PFSK-1 (cell line): Measurements from ENCODE around the gene OFD1.

Source experiments
- FOXP2 ChIP-seq: optimal IDR thresholded peaks from 2 replicates; pipeline ENCODE3; 2011; ENCODE audit warnings: borderline replicate concordance, control low read depth, inconsistent platforms; ENCODE audit not compliant: insufficient read depth; ENCODE audit errors: extremely low read length, extremely low read depth
- POLR2AphosphoS5 ChIP-seq: IDR thresholded peaks from 2 replicates; pipeline ENCODE4 v1.6.1; 2012; ENCODE audit warnings: low read depth, mild to moderate bottlenecking, control low read depth, low read length, moderate library complexity
- SIN3A ChIP-seq: IDR thresholded peaks from 2 replicates; pipeline ENCODE4 v1.6.1; 2012; ENCODE audit warnings: mild to moderate bottlenecking, low read length, moderate library complexity, borderline replicate concordance; ENCODE audit not compliant: insufficient read depth
- TAF1 ChIP-seq: IDR thresholded peaks from 2 replicates; pipeline ENCODE4 v1.6.1; 2012; ENCODE audit warnings: low read length, control low read depth, borderline replicate concordance; ENCODE audit not compliant: insufficient read depth
- TF ChIP-seq, protein P1 (sequence below), 2 experiments: IDR thresholded peaks; 2 replicates each; pipeline versions ENCODE4 v1.6.1 to v1.8.0; 2011 to 2012; ENCODE audit warnings: low read depth in 2 of 2, low read length in 2 of 2, control low read depth in 1 of 2, inconsistent platforms in 1 of 2, mild to moderate bottlenecking in 1 of 2, moderate library complexity in 1 of 2; ENCODE audit not compliant: insufficient read depth in 1 of 2

OFD1 gene

DNA sequence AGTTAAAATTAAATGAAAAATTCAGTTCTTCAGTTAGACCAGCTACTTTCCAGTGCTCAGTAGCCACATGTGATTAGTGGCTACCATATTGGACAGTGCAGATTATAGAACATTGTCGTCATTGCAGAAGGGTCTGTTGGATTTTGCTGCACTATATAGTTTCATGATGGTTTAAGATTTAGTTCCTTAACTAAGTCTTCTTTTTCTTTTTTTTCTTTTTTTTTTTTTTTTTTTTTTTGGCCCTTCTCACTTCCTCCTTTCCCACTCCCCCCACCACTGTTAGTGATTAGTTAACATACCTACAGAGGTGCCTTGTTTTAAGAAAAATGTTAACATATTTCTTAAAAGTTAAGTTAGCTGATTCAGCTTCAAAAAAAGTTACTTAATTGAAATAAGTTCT, 36.6 kb upstream of the OFD1 start:
- no peak for TF ChIP-seq FOXP2
- no peak for TF ChIP-seq SIN3A
- no peak for TF ChIP-seq TAF1
- TF ChIP-seq, protein P1, sequence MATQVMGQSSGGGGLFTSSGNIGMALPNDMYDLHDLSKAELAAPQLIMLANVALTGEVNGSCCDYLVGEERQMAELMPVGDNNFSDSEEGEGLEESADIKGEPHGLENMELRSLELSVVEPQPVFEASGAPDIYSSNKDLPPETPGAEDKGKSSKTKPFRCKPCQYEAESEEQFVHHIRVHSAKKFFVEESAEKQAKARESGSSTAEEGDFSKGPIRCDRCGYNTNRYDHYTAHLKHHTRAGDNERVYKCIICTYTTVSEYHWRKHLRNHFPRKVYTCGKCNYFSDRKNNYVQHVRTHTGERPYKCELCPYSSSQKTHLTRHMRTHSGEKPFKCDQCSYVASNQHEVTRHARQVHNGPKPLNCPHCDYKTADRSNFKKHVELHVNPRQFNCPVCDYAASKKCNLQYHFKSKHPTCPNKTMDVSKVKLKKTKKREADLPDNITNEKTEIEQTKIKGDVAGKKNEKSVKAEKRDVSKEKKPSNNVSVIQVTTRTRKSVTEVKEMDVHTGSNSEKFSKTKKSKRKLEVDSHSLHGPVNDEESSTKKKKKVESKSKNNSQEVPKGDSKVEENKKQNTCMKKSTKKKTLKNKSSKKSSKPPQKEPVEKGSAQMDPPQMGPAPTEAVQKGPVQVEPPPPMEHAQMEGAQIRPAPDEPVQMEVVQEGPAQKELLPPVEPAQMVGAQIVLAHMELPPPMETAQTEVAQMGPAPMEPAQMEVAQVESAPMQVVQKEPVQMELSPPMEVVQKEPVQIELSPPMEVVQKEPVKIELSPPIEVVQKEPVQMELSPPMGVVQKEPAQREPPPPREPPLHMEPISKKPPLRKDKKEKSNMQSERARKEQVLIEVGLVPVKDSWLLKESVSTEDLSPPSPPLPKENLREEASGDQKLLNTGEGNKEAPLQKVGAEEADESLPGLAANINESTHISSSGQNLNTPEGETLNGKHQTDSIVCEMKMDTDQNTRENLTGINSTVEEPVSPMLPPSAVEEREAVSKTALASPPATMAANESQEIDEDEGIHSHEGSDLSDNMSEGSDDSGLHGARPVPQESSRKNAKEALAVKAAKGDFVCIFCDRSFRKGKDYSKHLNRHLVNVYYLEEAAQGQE (IDR thresholded peaks at IDR 0.05; ENCODE audit: insufficient read depth in 1 of 2, low read depth in 2 of 2, low read length in 2 of 2): no peak
- no peak for TF ChIP-seq POLR2AphosphoS5

- TF ChIP-seq TAF1 (no peak), SIN3A (no peak), FOXP2 (no peak), POLR2AphosphoS5 (no peak)
- TF ChIP-seq, protein P1 (IDR thresholded peaks at IDR 0.05; ENCODE audit: insufficient read depth in 1 of 2, low read depth in 2 of 2, low read length in 2 of 2): no peak
Measured at GRCh38 chrX:13698432-13698831, 36.1 kb upstream of the OFD1 start.

DNA sequence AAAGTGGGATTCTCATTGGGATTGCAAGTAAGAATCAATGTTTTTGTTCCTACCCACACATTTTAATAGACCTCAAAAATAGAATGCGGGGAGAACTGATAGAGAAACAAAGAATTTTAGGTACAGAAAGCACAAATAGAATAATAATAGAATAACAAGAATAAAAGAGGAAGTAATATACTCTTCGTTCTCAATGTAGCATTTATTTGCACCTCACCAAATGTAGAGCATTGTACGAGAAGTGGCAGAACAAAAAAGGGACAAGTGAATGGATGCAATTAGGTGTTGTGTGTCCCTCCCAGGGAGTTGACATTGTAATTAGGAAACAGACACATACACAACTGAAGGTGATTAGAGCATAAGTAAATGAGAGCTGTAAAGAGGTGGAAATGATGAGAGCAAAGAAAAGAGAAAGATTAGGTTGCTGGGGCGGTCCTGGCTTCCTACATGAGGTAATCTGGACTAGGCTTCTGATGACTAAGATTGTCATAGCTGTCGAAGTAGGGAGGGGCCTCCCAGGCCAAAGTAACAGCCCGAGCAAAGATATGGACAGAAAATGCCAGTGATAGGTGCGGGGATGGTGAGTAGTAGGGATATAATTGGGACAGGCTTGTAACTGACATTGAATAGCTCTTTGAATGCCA, 35.2 kb upstream of the OFD1 start:
- TF ChIP-seq, protein P1 (IDR thresholded peaks at IDR 0.05; ENCODE audit: insufficient read depth in 1 of 2, low read depth in 2 of 2, low read length in 2 of 2): no peak
- TF ChIP-seq TAF1: no peak
- TF ChIP-seq SIN3A: no peak

GRCh38 chrX:13700380-13700779, 34.2 kb upstream of the OFD1 start:
- TF ChIP-seq TAF1 (no peak), POLR2AphosphoS5 (no peak), SIN3A (no peak), FOXP2 (no peak)
- TF ChIP-seq, protein P1 (IDR thresholded peaks at IDR 0.05; ENCODE audit: insufficient read depth in 1 of 2, low read depth in 2 of 2, low read length in 2 of 2): no peak

GRCh38 chrX:13702111-13702789, 32.3 kb upstream of the OFD1 start:
- TF ChIP-seq FOXP2 (no peak), SIN3A (no peak), POLR2AphosphoS5 (no peak), TAF1 (no peak)
- TF ChIP-seq, protein P1 (IDR thresholded peaks at IDR 0.05; ENCODE audit: insufficient read depth in 1 of 2, low read depth in 2 of 2, low read length in 2 of 2): no peak
